Cardiac fibroblast (primary cell): ENCODE results near the gene FRMD5.
"Not testable (repeated sequence)": the region's sequence is repeated elsewhere in the genome, so short reads cannot be mapped to it uniquely, and the experiment has no call there.

Source experiments
- DNase-seq, 2 donors: peaks; one replicate each; pipeline versions ENCODE4 v3.0.0 to v3.0.0-alpha.2; 2010; ENCODE audit warnings: low read depth in 2 of 2
- H3K4me3 ChIP-seq, 2 donors: replicated peaks in 1 of 2; 1 replicate in 1 of 2; 2 replicates in 1 of 2; pipeline ENCODE4 v1.5.1; 2011; ENCODE audit warnings: low read depth in 2 of 2, low read length in 2 of 2, mild to moderate bottlenecking in 2 of 2, moderate library complexity in 1 of 2
- CTCF ChIP-seq: IDR thresholded peaks from one replicate; pipeline ENCODE4 v1.5.1; 2011; ENCODE audit warnings: low read depth, mild to moderate bottlenecking, low read length, inconsistent platforms

The FRMD5 gene

GRCh38 chr15:44195151-44195740, at the start of gene FRMD5:
Gene FRMD5 (minus strand): TSS chr15:44195271.
- H3K4me3 ChIP-seq, result peak within 1 kb of the TSS; percentile 64 to 75
- peak; percentile 63 for TF ChIP-seq CTCF
- peak; percentile 97 for DNase-seq

GRCh38 chr15:44243829-44244228, 48.8 kb upstream of the FRMD5 start:
- DNase-seq, result no peak
- H3K4me3 ChIP-seq, result no peak overlapping the region
- no peak for TF ChIP-seq CTCF

GRCh38 chr15:44243141-44243540, 48.1 kb upstream of the FRMD5 start:
- H3K4me3 ChIP-seq, result no peak overlapping the region
- peak in 1 of 2 donors; percentile 15 for DNase-seq
- TF ChIP-seq CTCF, result no peak

- TF ChIP-seq CTCF, result no peak
- peak in 1 of 2 donors; percentile 29 for DNase-seq
- H3K4me3 ChIP-seq, result no peak overlapping the region
Measured at GRCh38 chr15:44231842-44232241, 36.8 kb upstream of the FRMD5 start.

- DNase-seq, H3K4me3 ChIP-seq: not testable (repeated sequence)
Measured at GRCh38 chr15:44229301-44229700, 34.2 kb upstream of the FRMD5 start.

GRCh38 chr15:44227584-44227983, 32.5 kb upstream of the FRMD5 start:
- no peak for TF ChIP-seq CTCF
- DNase-seq, result no peak
- H3K4me3 ChIP-seq, result no peak overlapping the region

GRCh38 chr15:44227001-44227400, 31.9 kb upstream of the FRMD5 start:
- H3K4me3 ChIP-seq, result not testable (repeated sequence)

GRCh38 chr15:44222478-44222877, 27.4 kb upstream of the FRMD5 start:
- no peak for TF ChIP-seq CTCF
- no peak overlapping the region for H3K4me3 ChIP-seq
- peak in 1 of 2 donors; percentile 27 for DNase-seq

More at GRCh38 chr15:44227001-44227400, 31.9 kb upstream of the FRMD5 start:
- not testable (repeated sequence) for DNase-seq
